ENCODE measurements around the gene CYRIA.

DNA sequence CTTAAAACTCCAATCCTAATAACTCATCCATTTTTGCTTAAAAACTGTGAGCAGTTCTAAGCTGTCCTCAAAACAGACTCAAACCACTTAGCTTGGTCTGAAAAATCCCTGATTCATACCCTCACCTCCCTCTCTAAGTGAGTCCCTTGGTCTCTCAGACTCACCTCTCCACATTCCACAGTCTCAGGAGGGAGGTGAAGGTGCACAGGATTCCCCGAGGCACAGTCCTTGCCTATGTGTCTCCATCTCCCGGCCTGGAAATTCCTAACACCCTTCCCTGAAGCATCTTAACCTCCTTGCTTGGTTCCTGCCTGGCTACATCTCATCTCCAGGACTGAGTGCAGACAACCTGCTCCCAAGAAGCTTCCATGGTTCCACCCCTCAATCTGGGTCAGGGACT is 45.0 kb downstream of the CYRIA start:
- no peak for TF ChIP-seq YY1 (IDR thresholded peaks at IDR 0.05)
- TF ChIP-seq, protein P1, sequence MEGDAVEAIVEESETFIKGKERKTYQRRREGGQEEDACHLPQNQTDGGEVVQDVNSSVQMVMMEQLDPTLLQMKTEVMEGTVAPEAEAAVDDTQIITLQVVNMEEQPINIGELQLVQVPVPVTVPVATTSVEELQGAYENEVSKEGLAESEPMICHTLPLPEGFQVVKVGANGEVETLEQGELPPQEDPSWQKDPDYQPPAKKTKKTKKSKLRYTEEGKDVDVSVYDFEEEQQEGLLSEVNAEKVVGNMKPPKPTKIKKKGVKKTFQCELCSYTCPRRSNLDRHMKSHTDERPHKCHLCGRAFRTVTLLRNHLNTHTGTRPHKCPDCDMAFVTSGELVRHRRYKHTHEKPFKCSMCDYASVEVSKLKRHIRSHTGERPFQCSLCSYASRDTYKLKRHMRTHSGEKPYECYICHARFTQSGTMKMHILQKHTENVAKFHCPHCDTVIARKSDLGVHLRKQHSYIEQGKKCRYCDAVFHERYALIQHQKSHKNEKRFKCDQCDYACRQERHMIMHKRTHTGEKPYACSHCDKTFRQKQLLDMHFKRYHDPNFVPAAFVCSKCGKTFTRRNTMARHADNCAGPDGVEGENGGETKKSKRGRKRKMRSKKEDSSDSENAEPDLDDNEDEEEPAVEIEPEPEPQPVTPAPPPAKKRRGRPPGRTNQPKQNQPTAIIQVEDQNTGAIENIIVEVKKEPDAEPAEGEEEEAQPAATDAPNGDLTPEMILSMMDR (IDR thresholded peaks at IDR 0.05; ENCODE audit: low read depth, low read length, missing input control), result no peak
- TF ChIP-seq JUND (IDR thresholded peaks at IDR 0.05), result no peak
- TF ChIP-seq HNF4G (IDR thresholded peaks at IDR 0.05), result no peak
- TF ChIP-seq RXRA (IDR thresholded peaks at IDR 0.05), result no peak
- TF ChIP-seq REST (IDR thresholded peaks at IDR 0.05), result no peak
- no peak for TF ChIP-seq RAD21 (IDR thresholded peaks at IDR 0.05)

Measured in liver (tissue), 3 donors.